ENCODE data around the gene FOXP1. TPM values are rescaled to one million over a fixed set of nuclear protein-coding genes. Genes with fewer than 3 reads are reported as not detected.

FOXP1 gene
- total and polyA plus RNA-seq, 2 of the 8 experiments (the other 6 are each of a cell fraction or from before 2014, with no cell fraction given): 13.9 to 25.4 TPM

- no peak for TF ChIP-seq CTBP2 (IDR thresholded peaks at IDR 0.05; ENCODE audit: borderline replicate concordance, insufficient read depth, insufficient read length, low read length)
- TF ChIP-seq ATF3 (IDR thresholded peaks at IDR 0.05; ENCODE audit: insufficient read depth, low read depth, low read length): no peak
- TF ChIP-seq TAF1 (IDR thresholded peaks at IDR 0.05; ENCODE audit: low read depth, low read length): no peak
- TF ChIP-seq USF2 (IDR thresholded peaks at IDR 0.05; ENCODE audit: low read length): no peak
- no peak for TF ChIP-seq MAFK (IDR thresholded peaks at IDR 0.05; ENCODE audit: low read depth, low read length)
- no peak for TF ChIP-seq RFX5 (IDR thresholded peaks at IDR 0.05; ENCODE audit: borderline replicate concordance, low read depth, low read length)
- TF ChIP-seq RBBP5 (IDR thresholded peaks at IDR 0.05; ENCODE audit: borderline replicate concordance, low read depth, low read length): no peak
Measured at GRCh38 chr3:71398157-71398836, 185.2 kb downstream of the FOXP1 start (continued).

All from H1 (cell line).